Ishikawa (cell line): ENCODE data around the gene TRIO.

Source experiments
- CEBPB ChIP-seq: IDR thresholded peaks from 2 replicates; pipeline ENCODE4 v1.6.1; 2012
- CREB1 ChIP-seq: IDR thresholded peaks from 2 replicates; pipeline ENCODE4 v1.6.1; 2012; ENCODE audit warnings: low read depth
- EGR1 ChIP-seq: IDR thresholded peaks from 2 replicates; pipeline ENCODE4 v1.6.1; 2012
- EP300 ChIP-seq: IDR thresholded peaks from 2 replicates; pipeline ENCODE4 v1.6.1; 2012; ENCODE audit warnings: borderline replicate concordance
- FOXM1 ChIP-seq: IDR thresholded peaks from 2 replicates; pipeline ENCODE4 v1.6.1; 2012; ENCODE audit warnings: low read depth, borderline replicate concordance
- NFIC ChIP-seq: IDR thresholded peaks from 2 replicates; pipeline ENCODE4 v1.6.1; 2012
- RAD21 ChIP-seq: IDR thresholded peaks from 2 replicates; pipeline ENCODE4 v1.6.1; 2012; ENCODE audit warnings: low read depth
- TAF1 ChIP-seq: IDR thresholded peaks from 2 replicates; pipeline ENCODE4 v1.6.1; 2012; ENCODE audit warnings: low read depth, mild to moderate bottlenecking
- TCF12 ChIP-seq: IDR thresholded peaks from 2 replicates; pipeline ENCODE4 v1.6.1; 2012; ENCODE audit warnings: low read depth
- TEAD4 ChIP-seq: IDR thresholded peaks from 2 replicates; pipeline ENCODE4 v1.6.1; 2012
- YY1 ChIP-seq: IDR thresholded peaks from 2 replicates; pipeline ENCODE4 v1.6.1; 2012; ENCODE audit warnings: low read depth
- ZBTB7A ChIP-seq: IDR thresholded peaks from 2 replicates; pipeline ENCODE4 v1.6.1; 2012; ENCODE audit warnings: low read depth
- TF ChIP-seq, protein P1 (sequence below): IDR thresholded peaks from 2 replicates; pipeline ENCODE4 v1.6.1; 2012
- TF ChIP-seq, protein P2 (sequence below): IDR thresholded peaks from 2 replicates; pipeline ENCODE4 v1.6.1; 2012
- TF ChIP-seq, protein P3 (sequence below): IDR thresholded peaks from 2 replicates; pipeline ENCODE4 v1.6.1; 2012; ENCODE audit warnings: low read depth, mild to moderate bottlenecking

The TRIO gene

GRCh38 chr5:14331386-14331781 is 188.2 kb downstream of the TRIO start:
- TF ChIP-seq TCF12 (no peak), CEBPB (no peak), FOXM1 (no peak), RAD21 (no peak), EGR1 (no peak), ZBTB7A (no peak), YY1 (no peak), TEAD4 (no peak)
- TF ChIP-seq, protein P1, sequence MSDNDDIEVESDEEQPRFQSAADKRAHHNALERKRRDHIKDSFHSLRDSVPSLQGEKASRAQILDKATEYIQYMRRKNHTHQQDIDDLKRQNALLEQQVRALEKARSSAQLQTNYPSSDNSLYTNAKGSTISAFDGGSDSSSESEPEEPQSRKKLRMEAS = no peak

GRCh38 chr5:14332038-14332631 is 189.0 kb downstream of the TRIO start:
- TF ChIP-seq EGR1 = no peak
- TF ChIP-seq FOXM1 = no peak
- TF ChIP-seq RAD21 = no peak
- TF ChIP-seq ZBTB7A = no peak
- TF ChIP-seq TCF12 = no peak
- no peak for TF ChIP-seq YY1
- TF ChIP-seq EP300 = no peak
- TF ChIP-seq, protein P2, sequence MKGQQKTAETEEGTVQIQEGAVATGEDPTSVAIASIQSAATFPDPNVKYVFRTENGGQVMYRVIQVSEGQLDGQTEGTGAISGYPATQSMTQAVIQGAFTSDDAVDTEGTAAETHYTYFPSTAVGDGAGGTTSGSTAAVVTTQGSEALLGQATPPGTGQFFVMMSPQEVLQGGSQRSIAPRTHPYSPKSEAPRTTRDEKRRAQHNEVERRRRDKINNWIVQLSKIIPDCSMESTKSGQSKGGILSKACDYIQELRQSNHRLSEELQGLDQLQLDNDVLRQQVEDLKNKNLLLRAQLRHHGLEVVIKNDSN = no peak
- TF ChIP-seq NFIC = no peak
- TF ChIP-seq, protein P3, sequence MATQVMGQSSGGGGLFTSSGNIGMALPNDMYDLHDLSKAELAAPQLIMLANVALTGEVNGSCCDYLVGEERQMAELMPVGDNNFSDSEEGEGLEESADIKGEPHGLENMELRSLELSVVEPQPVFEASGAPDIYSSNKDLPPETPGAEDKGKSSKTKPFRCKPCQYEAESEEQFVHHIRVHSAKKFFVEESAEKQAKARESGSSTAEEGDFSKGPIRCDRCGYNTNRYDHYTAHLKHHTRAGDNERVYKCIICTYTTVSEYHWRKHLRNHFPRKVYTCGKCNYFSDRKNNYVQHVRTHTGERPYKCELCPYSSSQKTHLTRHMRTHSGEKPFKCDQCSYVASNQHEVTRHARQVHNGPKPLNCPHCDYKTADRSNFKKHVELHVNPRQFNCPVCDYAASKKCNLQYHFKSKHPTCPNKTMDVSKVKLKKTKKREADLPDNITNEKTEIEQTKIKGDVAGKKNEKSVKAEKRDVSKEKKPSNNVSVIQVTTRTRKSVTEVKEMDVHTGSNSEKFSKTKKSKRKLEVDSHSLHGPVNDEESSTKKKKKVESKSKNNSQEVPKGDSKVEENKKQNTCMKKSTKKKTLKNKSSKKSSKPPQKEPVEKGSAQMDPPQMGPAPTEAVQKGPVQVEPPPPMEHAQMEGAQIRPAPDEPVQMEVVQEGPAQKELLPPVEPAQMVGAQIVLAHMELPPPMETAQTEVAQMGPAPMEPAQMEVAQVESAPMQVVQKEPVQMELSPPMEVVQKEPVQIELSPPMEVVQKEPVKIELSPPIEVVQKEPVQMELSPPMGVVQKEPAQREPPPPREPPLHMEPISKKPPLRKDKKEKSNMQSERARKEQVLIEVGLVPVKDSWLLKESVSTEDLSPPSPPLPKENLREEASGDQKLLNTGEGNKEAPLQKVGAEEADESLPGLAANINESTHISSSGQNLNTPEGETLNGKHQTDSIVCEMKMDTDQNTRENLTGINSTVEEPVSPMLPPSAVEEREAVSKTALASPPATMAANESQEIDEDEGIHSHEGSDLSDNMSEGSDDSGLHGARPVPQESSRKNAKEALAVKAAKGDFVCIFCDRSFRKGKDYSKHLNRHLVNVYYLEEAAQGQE = no peak
- TF ChIP-seq TAF1 = no peak
- TF ChIP-seq CREB1 = no peak

GRCh38 chr5:14332746-14333145 is 189.6 kb downstream of the TRIO start:
- TF ChIP-seq, protein P3 = no peak

- TF ChIP-seq RAD21 (no peak), CREB1 (no peak), ZBTB7A (no peak), EGR1 (no peak), EP300 (no peak), YY1 (no peak), FOXM1 (no peak), CEBPB (no peak), TAF1 (no peak), NFIC (no peak), TEAD4 (no peak), TCF12 (no peak)
- TF ChIP-seq, protein P3 = no peak
- TF ChIP-seq, protein P2 = no peak
- TF ChIP-seq, protein P1 = no peak
Observed at GRCh38 chr5:14337593-14337992, 194.5 kb downstream of the TRIO start.

GRCh38 chr5:14339468-14339867 is 196.3 kb downstream of the TRIO start:
- TF ChIP-seq ZBTB7A = no peak
- TF ChIP-seq TEAD4 = no peak
- TF ChIP-seq CREB1 = no peak
- no peak for TF ChIP-seq YY1
- no peak for TF ChIP-seq RAD21
- TF ChIP-seq EGR1 = no peak
- TF ChIP-seq EP300 = no peak
- TF ChIP-seq NFIC = no peak
- TF ChIP-seq TAF1 = no peak
- TF ChIP-seq CEBPB = no peak
- TF ChIP-seq, protein P1 = no peak
- no peak for TF ChIP-seq FOXM1
- TF ChIP-seq, protein P3 = no peak
- TF ChIP-seq, protein P2 = no peak
- no peak for TF ChIP-seq TCF12
